C4-2B (cell line): Measurements from ENCODE around the gene TTC28.

Experiments
- ZFX ChIP-seq: fragments of 450-650 bp; IDR thresholded peaks from 2 replicates; pipeline ENCODE4 v1.6.1; 2017
- TF ChIP-seq, protein P1 (sequence below): fragments of 450-650 bp; conservative IDR thresholded peaks from 2 replicates; pipeline ENCODE4 v1.5.1; 2017; ENCODE audit warnings: mild to moderate bottlenecking

DNA sequence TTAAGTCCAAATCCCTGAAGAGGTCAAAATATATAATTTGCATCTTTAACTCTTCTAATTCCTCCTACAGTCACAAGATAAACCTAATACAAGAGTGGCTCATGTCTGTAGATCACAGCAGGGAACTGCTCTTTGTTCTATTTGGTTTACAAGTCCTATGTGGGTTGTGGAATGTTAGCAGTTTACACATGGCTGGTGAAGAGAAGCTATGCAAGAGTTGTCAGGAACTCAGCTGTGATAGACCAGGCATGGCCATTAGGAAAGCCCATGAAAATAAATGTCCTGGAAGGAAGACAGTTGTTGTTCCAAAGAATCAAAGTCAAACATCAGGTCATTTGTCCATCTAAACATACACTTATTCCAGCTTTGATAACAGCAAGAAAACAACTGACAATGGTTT is 448.2 kb downstream of the TTC28 start:
- TF ChIP-seq, protein P1, sequence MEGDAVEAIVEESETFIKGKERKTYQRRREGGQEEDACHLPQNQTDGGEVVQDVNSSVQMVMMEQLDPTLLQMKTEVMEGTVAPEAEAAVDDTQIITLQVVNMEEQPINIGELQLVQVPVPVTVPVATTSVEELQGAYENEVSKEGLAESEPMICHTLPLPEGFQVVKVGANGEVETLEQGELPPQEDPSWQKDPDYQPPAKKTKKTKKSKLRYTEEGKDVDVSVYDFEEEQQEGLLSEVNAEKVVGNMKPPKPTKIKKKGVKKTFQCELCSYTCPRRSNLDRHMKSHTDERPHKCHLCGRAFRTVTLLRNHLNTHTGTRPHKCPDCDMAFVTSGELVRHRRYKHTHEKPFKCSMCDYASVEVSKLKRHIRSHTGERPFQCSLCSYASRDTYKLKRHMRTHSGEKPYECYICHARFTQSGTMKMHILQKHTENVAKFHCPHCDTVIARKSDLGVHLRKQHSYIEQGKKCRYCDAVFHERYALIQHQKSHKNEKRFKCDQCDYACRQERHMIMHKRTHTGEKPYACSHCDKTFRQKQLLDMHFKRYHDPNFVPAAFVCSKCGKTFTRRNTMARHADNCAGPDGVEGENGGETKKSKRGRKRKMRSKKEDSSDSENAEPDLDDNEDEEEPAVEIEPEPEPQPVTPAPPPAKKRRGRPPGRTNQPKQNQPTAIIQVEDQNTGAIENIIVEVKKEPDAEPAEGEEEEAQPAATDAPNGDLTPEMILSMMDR: no peak
- TF ChIP-seq ZFX: no peak
